Pons (tissue), 1 donor: ENCODE data around the gene POLE4.

Experiments used
- DNase-seq: peaks from one replicate; pipeline ENCODE4 v3.0.0-alpha.2; 2016; ENCODE audit warnings: low spot score

Gene POLE4

GRCh38 chr2:74939919-74940812 lies 18.3 kb upstream of the POLE4 start:
- no peak for DNase-seq

DNA sequence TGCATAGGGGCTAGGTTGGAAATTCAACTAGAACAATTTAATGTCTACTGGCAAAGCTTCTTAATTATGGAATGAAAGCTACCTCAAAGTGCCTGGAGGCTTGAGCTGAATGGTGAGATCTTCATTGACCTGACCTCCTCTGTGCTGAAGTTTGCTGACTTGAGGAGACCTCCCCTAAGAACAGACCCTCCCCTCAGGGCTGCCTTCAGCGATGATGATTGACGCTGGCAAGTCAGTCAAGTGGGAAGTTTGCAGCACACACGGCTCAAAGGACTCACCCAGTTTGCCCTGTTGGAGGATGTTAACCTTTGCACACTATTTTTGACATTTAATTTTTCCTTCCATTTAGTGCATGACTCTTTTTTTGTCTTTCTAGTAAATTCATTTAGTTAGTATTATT lies 17.2 kb upstream of the POLE4 start:
- no peak for DNase-seq

DNA sequence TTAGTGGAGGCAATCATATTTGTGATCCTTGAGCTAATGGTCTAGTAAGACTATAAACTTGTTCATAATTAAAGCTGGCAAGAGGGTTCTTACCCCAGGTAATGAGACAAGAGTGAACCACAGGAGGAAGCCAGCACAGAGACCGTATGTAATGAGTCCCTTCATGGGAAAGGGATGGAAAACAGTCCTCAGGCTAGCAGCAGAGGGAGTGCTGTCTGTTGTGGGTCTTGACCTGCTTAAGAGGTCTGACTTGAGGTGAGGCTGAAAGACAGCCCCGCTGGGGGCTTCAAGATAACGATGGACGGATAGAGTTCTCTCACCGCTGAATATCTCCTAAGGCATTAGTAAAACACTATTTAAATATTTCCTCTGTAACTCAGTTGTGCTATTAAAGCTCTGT lies 16.2 kb upstream of the POLE4 start:
- no peak for DNase-seq

- DNase-seq: no peak
Measured at GRCh38 chr2:74944987-74945787, 13.3 kb upstream of the POLE4 start.

GRCh38 chr2:74945788-74946331 lies 12.6 kb upstream of the POLE4 start:
- DNase-seq: no peak

DNA sequence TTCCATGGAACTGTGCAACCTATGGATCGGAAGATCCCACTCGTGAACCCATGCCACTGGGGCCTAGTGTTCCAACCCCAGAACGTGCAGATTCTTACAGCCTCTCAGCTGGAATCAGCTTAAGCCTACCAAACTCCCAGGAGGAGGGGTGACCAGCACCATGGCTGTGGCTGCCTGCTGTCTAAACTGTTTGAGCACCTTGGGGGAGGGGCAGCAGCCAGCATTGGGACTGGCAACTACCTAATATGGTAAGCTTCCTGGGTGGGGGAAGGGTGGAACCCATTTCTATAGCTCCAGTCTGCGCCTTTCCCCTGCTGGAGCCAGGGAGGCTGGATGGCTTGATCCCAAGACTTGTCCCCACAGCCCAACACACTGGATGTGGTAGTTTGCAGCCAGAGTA lies 10.7 kb upstream of the POLE4 start:
- no peak for DNase-seq

GRCh38 chr2:74948779-74949178 lies 9.7 kb upstream of the POLE4 start:
- DNase-seq: no peak

DNA sequence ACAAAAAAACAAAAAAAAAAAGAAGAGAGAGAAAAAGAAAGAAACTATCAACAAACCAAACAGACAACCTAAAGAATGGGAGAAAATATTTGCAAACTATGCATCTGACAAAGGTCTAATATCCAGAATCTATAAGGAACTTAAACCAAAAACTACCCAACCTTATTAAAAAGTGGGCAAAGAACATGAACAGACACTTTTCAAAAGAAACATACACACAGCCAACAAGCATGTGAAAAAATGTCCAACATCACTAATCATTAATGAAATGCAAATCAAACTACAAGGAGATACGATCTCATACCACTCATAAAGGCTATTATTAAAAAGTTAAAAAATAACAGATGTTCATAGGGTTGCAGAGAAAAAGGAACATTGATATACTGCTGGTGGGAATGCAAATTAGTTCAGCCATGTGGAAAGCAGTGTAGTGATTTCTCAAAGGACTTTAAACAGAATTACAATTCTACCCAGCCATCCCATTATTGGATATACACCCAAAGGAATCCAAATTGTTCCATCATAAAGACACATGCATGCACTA lies 7.2 kb upstream of the POLE4 start:
- no peak for DNase-seq

- no peak for DNase-seq
Measured at GRCh38 chr2:74952575-74952974, 5.9 kb upstream of the POLE4 start.

DNA sequence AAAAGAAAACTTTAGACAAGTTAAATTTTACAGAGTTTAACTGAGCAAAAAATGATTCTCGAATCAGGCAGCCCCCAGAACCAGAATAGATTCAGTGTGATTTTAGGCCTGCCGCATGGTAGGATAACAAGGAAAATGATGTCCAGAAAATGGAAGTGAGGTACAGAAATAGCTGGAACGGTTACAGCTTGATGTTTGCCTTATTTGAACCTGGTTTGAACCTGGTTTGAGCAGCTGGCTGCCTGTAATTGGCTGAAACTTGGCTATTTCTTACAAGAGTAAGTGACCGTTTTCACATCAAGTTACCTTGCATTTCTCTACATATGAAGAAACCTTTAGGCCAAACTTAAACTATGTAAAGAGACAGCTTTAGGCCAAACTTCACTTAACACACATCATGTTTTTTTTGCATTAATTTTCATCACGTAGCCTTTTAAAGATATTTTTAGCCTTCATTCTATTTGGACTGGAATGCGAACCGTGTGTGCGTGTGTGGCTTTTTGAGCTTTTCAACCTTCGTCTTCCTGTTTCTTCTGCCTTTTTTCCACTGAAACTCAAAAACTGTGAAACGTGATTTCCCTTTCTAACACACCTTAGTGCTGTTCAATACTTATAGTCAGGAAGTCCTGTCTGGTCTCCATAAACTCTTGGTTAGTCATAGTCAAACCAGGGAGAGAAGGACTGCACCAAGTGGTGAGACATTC lies 4.5 kb upstream of the POLE4 start:
- DNase-seq: no peak

- no peak for DNase-seq
Measured at GRCh38 chr2:74954500-74954874, 4.0 kb upstream of the POLE4 start.

- peak; percentile 52 for DNase-seq
Measured at GRCh38 chr2:74957886-74958273, 563 bp upstream of the POLE4 start.

DNA sequence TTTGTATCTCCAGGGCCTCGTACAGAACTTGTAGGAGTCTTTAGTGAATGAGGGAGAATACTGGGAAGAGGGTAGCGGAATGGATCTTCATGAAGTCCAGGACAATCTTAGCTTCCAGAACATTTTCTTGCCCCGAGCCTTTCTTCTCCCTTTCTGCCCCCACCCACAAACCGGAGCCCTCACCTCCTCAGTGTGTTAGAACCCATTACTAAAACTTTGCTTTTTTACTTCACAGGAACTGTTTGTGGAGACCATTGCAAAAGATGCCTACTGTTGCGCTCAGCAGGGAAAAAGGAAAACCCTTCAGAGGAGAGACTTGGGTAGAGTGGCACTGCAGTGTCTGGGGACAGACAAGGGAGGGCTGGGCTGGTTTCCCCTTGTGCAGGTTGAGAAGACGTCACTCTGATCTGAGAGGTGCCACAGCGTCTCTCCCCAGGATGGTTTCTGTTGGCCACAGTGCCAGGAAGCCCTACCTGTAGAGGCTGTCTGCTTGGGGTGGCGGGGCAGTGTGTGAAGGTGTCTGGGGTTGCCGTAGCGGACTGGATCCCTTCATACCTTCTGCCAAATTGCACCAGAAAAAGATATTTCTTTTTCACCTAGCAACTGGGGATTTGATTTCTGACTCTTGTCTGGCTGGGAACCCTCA lies 786 bp downstream of the POLE4 start:
- no peak for DNase-seq

DNA sequence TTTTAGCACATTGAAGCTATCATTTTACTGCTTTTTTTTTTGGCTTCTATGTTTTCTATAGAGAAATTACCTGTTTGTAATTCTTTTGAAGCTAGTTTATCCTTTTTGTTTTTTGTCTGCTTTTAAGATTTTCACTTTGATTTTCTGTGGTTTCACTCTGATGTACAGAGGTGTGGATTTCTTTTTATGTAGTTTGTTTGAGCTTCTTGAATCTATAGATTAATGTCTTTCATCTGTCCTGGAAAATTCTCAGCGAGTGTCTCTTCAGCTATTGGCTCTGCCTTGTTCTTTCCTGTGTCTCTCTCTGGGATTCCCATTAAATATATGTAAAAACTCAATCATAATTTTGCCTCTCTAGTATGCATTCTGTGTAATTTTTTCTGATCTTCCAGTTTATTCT lies 8.4 kb downstream of the POLE4 start:
- DNase-seq: no peak

DNA sequence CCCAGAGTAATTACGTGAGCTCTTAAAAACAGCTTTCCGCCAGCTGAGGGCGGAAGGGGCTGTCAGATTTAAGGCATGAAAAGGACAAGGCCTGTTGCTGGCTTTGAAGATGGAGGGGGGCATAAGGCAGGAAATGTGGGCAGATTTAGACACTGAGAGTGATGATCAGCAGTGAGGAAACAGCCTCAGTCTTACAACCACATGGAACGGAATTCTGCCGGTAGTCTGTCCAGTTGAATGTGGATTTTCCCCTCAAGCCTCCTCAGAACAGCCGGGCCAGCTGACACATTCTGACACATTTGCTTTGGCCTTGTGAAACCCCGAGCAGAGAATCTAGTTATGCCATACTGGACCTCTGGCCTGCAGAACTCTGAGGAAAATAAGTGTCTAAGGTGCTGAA lies 16.6 kb downstream of the POLE4 start:
- DNase-seq: no peak

DNA sequence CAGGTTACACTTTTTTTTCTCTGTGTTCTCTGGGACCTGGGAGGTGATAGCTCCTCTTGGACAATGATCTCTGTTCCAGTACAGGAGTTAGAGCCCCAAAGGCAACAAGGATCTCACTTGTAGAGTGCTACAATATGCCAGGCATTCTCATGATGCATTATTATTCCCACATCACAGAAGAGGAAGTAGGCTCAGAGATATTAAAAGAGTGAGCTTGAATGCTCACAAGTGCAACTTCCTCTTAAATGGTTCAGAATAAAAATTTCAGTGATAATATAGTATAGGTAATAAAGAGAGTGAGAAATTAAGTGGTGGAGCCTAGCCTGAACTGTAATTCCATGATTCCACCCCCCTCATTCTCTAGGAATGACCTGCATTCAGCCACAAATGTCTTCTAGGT lies 21.4 kb downstream of the POLE4 start:
- no peak for DNase-seq

GRCh38 chr2:74982577-74982976 lies 24.1 kb downstream of the POLE4 start:
- peak; percentile 12 for DNase-seq

- no peak for DNase-seq
Measured at GRCh38 chr2:74983631-74984392, 25.4 kb downstream of the POLE4 start.

- no peak for DNase-seq
Measured at GRCh38 chr2:74984947-74985637, 26.6 kb downstream of the POLE4 start.

- DNase-seq: no peak
Measured at GRCh38 chr2:74985978-74986609, 27.7 kb downstream of the POLE4 start.
